ENCODE results near the gene MRC1. TPM values are rescaled to one million over a fixed set of nuclear protein-coding genes. Genes with fewer than 3 reads are reported as not detected.

MRC1 gene
- total and polyA plus RNA-seq, 2 experiments from 2014 or later: not detected

- no peak overlapping the region for H3K4me2 ChIP-seq
- DNase-seq (ENCODE audit: low spot score): no peak
- no peak overlapping the region for H3K27ac ChIP-seq (ENCODE audit: low read depth)
- no peak for TF ChIP-seq STAT1 (IDR thresholded peaks at IDR 0.05; ENCODE audit: unreplicated experiment)
- TF ChIP-seq POLR2AphosphoS5 (IDR thresholded peaks at IDR 0.05; ENCODE audit: low read depth): no peak
- H3K27me3 ChIP-seq (ENCODE audit: insufficient read depth): no peaks in the 10 kb centered on the region
- H3K36me3 ChIP-seq (ENCODE audit: insufficient read depth): no peaks in the 10 kb centered on the region
- no peak overlapping the region for H3K4me3 ChIP-seq
- no peaks in the 10 kb centered on the region for H3K27me3 Mint-ChIP-seq (ENCODE audit: insufficient read depth, low read depth, poor library complexity)
- no peaks in the 10 kb centered on the region for H3F3A ChIP-seq (replicated peaks; ENCODE audit: low read depth)
- ATAC-seq: no peak
- no peaks in the 10 kb centered on the region for H3K4me1 ChIP-seq (ENCODE audit: insufficient read depth)
- no peak overlapping the region for H2AFZ ChIP-seq
- no peak overlapping the region for H3K27ac Mint-ChIP-seq
- no peaks in the 10 kb centered on the region for H3K79me2 ChIP-seq (replicated peaks; ENCODE audit: insufficient read depth)
- H3K36me3 Mint-ChIP-seq (ENCODE audit: low read depth): no peaks in the 10 kb centered on the region
- no peaks in the 10 kb centered on the region for H3K9me3 Mint-ChIP-seq
- peaks cover 4% of the 10 kb centered on the region; the same call in 2 of the 3 replicates for H3K4me1 Mint-ChIP-seq
- H3K4me3 Mint-ChIP-seq: no peak overlapping the region
- no peaks in the 10 kb centered on the region for H3K9me2 ChIP-seq (ENCODE audit: insufficient read depth)
- no peaks in the 10 kb centered on the region for H4K20me1 ChIP-seq (replicated peaks; ENCODE audit: insufficient read depth)
These were observed 57.2 kb downstream of the MRC1 start for GRCh38 chr10:17866346-17866745.

- Histone ChIP-seq H3K4me1 (ENCODE audit: insufficient read depth) (no peaks in the 10 kb centered on the region), H3K27me3 (ENCODE audit: insufficient read depth) (no peaks in the 10 kb centered on the region), H2AFZ (no peak overlapping the region), H3K4me2 (no peak overlapping the region), H3K9me2 (ENCODE audit: insufficient read depth) (no peaks in the 10 kb centered on the region), H3K79me2 (replicated peaks; ENCODE audit: insufficient read depth) (no peaks in the 10 kb centered on the region), H3K4me3 (no peak overlapping the region), H3K27ac (ENCODE audit: low read depth) (no peak overlapping the region), H4K20me1 (replicated peaks; ENCODE audit: insufficient read depth) (no peaks in the 10 kb centered on the region), H3F3A (replicated peaks; ENCODE audit: low read depth) (no peaks in the 10 kb centered on the region), H3K36me3 (ENCODE audit: insufficient read depth) (no peaks in the 10 kb centered on the region)
- H3K27me3 Mint-ChIP-seq (ENCODE audit: insufficient read depth, low read depth, poor library complexity): no peaks in the 10 kb centered on the region
- H3K9me3 Mint-ChIP-seq: no peaks in the 10 kb centered on the region
- H3K27ac Mint-ChIP-seq: no peak overlapping the region
- H3K4me3 Mint-ChIP-seq: no peak overlapping the region
- no peaks in the 10 kb centered on the region for H3K36me3 Mint-ChIP-seq (ENCODE audit: low read depth)
- no peak for DNase-seq (ENCODE audit: low spot score)
- no peak for ATAC-seq
- peaks cover 4% of the 10 kb centered on the region; the same call in 2 of the 3 replicates for H3K4me1 Mint-ChIP-seq
- TF ChIP-seq ZNF114 (CRISPR knock-in tag; IDR thresholded peaks at IDR 0.05): no peak
- TF ChIP-seq REST (IDR thresholded peaks at IDR 0.05; ENCODE audit: unreplicated experiment): no peak
- TF ChIP-seq CTCF (conservative IDR thresholded peaks at IDR 0.05; ENCODE audit: low read depth in 2 of 2): no peak
- no peak for TF ChIP-seq ZNF331 (CRISPR knock-in tag; IDR thresholded peaks at IDR 0.05; ENCODE audit: low read depth)
- no peak for TF ChIP-seq ETS1 (IDR thresholded peaks at IDR 0.05)
- TF ChIP-seq STAT1 (IDR thresholded peaks at IDR 0.05; ENCODE audit: unreplicated experiment): no peak
- no peak for TF ChIP-seq EZH2phosphoT487 (IDR thresholded peaks at IDR 0.05; ENCODE audit: unreplicated experiment)
- TF ChIP-seq NANOG (IDR thresholded peaks at IDR 0.05; ENCODE audit: borderline replicate concordance): no peak
- TF ChIP-seq JUNB (IDR thresholded peaks at IDR 0.05; ENCODE audit: unreplicated experiment): no peak
These were observed 57.9 kb downstream of the MRC1 start for GRCh38 chr10:17867056-17867455.

Measured in GM23338 (cell line).